HG02884 (cell line): ENCODE measurements around the gene PIK3C2B.
"Not testable (repeated sequence)": the region's sequence is repeated elsewhere in the genome, so short reads cannot be mapped to it uniquely, and the experiment has no call there.

Experiments
- ATAC-seq: cut with Tn5 transposase; IDR thresholded peaks from one replicate; pipeline ENCODE4 v1.9.1; 2021; ENCODE audit warnings: mild to moderate bottlenecking, moderate library complexity; ENCODE audit not compliant: unreplicated experiment

PIK3C2B gene

GRCh38 chr1:204494281-204495077, at the start of gene PIK3C2B:
Gene PIK3C2B (minus strand): TSS chr1:204494805. CDS start chr1:204469802, 25,003 bp downstream.
- ATAC-seq = peak; percentile 66

DNA sequence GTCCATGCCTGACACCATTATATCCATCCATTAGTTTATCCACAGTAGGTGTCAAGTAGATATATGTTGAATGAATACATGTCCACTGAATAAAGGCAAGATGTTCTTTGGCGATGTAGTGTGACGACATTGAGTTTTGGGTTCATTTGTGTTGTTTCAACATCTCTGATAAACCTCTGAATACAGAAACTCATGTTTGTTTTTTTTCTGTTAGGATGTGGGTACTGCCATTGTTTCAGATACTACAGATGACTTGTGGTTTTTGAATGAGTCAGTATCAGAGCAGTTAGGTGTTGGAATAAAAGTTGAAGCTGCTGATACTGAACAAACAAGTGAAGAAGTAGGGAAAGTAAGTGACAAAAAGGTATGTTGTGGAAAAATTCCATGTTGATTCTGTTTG, 49.7 kb upstream of the PIK3C2B start:
- ATAC-seq = no peak

GRCh38 chr1:204541626-204542025, 47.0 kb upstream of the PIK3C2B start:
- no peak for ATAC-seq

GRCh38 chr1:204532832-204533231, 38.2 kb upstream of the PIK3C2B start:
- ATAC-seq = no peak

GRCh38 chr1:204530932-204531331, 36.3 kb upstream of the PIK3C2B start:
- peak; percentile 92 for ATAC-seq

DNA sequence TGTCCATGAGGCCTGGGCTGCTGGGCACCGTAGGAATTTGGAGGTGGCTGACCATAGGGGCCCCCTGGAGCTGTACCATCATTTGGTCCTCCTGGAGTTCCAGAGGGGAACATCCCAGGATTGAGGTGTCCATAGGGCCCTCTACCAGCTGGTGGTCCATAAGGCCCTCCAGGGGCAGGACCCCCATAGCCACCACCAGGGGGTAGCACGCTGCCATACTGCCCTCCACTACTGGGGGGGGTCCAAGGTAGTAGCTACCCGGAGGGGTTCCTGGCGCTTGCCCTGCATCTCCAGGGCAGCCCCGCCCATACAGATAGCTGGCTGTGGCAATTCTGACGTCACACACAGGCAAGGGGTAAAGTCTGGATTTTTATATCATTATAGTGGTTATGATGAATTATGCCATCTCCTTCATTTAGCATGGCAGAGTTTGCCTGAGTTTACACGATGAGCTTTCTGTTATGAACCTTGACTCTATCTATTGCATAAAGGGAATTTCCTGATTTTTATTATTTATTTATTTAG, 34.8 kb upstream of the PIK3C2B start:
- ATAC-seq = no peak

- no peak for ATAC-seq
Observed at GRCh38 chr1:204528677-204529076, 34.1 kb upstream of the PIK3C2B start.

DNA sequence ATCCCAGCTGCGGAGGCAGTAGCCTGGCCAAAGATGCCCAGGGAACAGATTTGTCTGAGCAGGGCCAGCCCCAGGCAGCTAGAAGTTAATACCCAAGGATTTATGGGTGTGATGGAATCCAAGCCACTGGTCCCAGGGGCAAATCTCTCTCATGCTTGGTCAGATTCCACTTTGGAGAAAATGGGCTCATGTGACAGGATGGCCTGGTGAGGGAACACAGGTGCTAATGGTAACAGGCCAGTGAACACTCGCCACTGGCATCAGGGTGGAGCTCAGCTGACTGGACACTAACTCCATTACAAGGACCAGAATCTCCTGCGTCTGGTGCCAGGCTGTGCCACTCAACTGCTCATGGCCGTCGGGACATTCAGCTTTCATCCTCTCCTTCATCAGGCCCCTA, 33.6 kb upstream of the PIK3C2B start:
- ATAC-seq = no peak

GRCh38 chr1:204524986-204525385, 30.4 kb upstream of the PIK3C2B start:
- no peak for ATAC-seq

GRCh38 chr1:204523605-204524215, 29.1 kb upstream of the PIK3C2B start:
- no peak for ATAC-seq

DNA sequence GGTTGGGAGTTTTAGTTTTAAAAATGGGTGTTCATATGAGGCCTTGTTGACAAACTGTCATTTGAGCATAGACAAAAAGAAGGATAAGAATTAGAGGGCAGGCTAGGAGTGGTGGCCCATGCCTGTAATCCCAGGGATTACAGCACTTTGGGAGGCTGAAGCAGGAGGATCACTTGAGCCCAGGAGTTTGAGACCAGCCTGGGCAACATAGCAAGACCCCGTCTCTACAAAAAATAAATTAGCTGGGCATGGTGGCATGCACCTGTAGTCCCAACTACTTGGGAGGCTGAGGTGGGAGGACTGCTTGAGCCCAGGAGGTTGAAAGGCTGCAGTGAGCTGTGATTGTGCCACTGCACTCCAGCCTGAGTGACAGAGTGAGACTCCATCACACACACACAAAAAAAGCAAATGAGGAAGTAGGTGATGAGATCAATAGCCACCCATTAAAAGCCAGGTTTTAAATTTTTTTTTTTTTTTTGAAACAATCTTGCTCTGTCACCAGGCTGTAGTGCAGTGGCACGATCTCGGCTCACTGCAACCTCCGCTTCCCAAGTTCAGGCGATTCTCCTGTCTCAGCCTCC, 27.4 kb upstream of the PIK3C2B start:
- not testable (repeated sequence) for ATAC-seq

DNA sequence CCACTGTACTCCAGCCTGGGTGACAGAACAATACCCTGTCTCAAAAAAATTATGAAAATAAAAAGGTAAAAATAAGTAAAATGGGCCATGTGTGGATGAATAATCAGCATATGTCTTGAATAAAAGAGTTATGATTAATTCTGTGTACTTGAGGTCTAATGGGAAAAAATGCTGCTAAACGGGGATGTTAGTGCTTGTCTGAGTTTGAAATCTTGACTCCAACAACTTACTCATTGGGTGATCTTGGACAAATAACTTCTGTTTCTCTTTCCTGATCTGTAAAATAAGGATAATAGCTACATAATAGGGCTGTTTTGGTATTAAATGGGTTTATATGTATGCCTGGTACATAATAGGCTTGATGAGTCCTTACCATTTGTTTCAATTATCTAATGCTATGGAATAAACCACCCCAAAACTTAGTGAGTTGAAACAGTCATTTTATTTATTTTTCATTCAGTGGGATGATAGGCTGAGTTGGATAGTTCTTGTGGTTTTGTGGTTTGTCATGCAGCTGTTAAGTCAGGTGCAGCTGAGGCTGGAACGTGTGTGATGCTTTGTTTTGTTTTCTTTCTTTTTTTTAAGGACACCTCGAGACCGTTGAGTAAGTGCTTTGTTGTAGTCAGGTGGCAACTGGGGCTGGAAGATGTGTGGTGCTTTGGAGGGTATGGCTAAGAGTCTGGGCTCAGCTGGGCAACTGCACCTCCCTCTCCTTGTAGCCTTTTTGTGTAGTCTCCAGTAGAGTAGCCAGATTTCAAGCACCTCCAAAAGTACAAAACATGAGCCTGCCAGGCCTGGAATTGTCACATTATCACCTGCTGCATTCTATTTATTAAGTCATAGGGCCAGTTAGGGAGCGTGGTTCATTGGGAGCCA, 26.5 kb upstream of the PIK3C2B start:
- ATAC-seq = peak; percentile 52

GRCh38 chr1:204517382-204517781, 22.8 kb upstream of the PIK3C2B start:
- ATAC-seq = not testable (repeated sequence)

GRCh38 chr1:204516180-204516879, 21.7 kb upstream of the PIK3C2B start, which contains the start of gene MDM4:
Gene MDM4 (plus strand): TSS chr1:204516406. CDS start chr1:204525519, 9,113 bp downstream.
- peak; percentile 64 for ATAC-seq

GRCh38 chr1:204514828-204515227, 20.2 kb upstream of the PIK3C2B start:
- no peak for ATAC-seq

DNA sequence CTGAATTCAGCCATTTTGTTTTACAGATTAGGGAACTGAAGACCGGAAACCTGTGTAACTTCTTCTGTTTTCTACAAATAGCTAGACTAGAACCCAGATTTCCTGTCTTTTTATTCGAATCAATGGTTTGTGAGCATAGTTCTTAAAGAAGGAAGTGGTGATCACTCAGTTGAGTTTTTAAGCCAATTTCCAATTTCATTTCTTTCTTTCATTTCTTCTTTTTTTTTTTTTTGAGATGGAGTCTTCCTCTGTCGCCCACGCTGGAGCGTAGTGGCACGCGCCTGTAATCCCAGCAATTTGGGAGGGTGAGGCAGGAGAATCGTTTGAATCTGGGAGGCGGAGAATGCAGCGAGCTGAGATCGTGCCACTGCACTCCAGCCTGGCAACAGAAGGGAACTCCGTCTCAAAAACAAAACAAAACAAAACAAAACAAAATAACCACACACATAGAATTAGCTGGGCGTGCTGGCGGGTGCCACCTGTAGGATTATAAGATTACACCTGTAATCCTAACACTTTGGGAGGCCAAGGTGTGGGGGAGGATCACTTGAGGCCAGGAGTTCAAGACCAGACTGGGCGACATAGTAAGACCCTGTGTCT, 18.6 kb upstream of the PIK3C2B start:
- no peak for ATAC-seq

- ATAC-seq = no peak
Observed at GRCh38 chr1:204511366-204511765, 16.8 kb upstream of the PIK3C2B start.

DNA sequence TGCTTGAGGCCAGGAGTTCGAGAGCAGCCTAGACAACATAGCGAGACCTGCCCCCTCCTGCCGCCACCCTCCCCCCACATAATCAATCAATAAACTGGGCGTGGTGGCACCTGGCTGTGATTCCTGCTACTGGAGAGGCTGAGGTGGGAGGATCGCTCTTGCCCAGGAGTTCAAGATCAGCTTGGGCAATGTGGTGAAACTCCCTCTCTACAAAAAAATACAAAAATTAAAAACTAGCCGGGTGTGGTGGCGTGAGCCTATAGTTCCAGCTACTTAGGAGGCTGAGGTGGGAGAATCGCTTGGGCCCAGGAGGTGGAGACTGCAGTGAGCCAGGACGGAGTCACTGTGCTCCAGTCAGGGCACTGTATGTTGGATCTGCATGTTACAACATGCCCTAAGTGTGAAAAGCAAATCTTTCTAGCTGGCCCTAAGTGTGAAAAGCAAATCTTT, 14.6 kb upstream of the PIK3C2B start:
- ATAC-seq = no peak

DNA sequence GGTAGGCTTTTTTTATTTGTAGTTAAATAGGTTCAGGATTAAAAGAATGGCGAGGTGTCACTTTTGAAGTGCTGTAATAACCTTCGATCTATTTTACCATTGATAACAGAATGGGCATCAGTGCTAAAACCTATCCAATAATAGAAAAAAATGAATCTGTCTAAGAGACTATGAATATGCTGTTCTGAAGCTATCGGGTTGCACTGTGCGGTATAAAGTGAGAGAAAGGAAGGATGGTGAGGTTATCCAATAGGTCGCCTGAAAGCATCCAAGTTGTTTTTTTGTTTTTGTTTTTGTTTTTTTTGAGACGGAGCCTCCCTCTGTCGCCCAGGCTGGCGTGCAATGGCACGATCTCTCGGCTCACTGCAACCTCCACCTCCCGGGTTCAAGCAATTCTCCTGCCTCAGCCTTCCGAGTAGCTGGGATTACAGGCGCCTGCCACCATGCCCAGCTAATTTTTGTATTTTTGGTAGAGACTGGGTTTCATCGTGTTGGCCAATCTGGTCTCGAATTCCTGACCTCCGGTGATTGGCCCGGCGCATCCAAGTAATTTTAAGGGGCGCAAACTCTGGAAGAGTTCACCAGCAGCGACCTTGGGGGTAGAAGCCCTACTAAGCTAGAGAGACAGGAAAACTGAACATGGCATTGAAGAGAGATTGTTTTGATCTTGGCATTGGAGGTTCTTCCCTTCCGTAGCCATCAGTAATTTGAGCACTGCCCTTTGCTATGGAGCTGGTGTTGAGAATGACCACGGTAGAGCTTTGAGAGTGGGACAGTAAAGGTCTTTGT, 12.9 kb upstream of the PIK3C2B start:
- peak; percentile 1 for ATAC-seq
